Endothelial cell of umbilical vein (primary cell): ENCODE data around the gene ARHGEF7.

Experiments used
- CTCF ChIP-seq, 2 donors: IDR thresholded peaks; 1 replicate in 1 of 2; 2 replicates in 1 of 2; pipeline ENCODE4 v1.5.1; 2011; ENCODE audit warnings: low read length in 2 of 2, mild to moderate bottlenecking in 2 of 2, moderate library complexity in 2 of 2, control low read depth in 1 of 2, inconsistent platforms in 1 of 2, low read depth in 1 of 2; ENCODE audit not compliant: insufficient read depth in 1 of 2; ENCODE audit errors: extremely low read depth in 1 of 2
- EZH2 ChIP-seq: IDR thresholded peaks from 2 replicates; pipeline ENCODE4 v1.6.1; 2012; ENCODE audit warnings: borderline replicate concordance, low read depth, mild to moderate bottlenecking, moderate library complexity, low read length, inconsistent platforms; ENCODE audit not compliant: severe bottlenecking
- FOS ChIP-seq: IDR thresholded peaks from 2 replicates; pipeline ENCODE4 v1.6.1; 2011; ENCODE audit warnings: mild to moderate bottlenecking, low read length, moderate library complexity, borderline replicate concordance; ENCODE audit not compliant: insufficient read depth
- POLR2A ChIP-seq: IDR thresholded peaks from 2 replicates; pipeline ENCODE4 v1.6.1; 2012; ENCODE audit warnings: low read depth, mild to moderate bottlenecking, control low read depth, low read length
- POLR2AphosphoS5 ChIP-seq: IDR thresholded peaks from 2 replicates; pipeline ENCODE4 v1.6.1; 2012; ENCODE audit warnings: low read depth, mild to moderate bottlenecking, control low read depth, low read length, moderate library complexity; ENCODE audit not compliant: insufficient read depth

- TF ChIP-seq POLR2A = no peak
- no peak for TF ChIP-seq CTCF (IDR thresholded peaks at IDR 0.05; ENCODE audit: extremely low read depth in 1 of 2, insufficient read depth in 1 of 2, low read depth in 1 of 2, low read length in 2 of 2)
- TF ChIP-seq EZH2 = no peak
- TF ChIP-seq FOS = no peak
- no peak for TF ChIP-seq POLR2AphosphoS5
These were observed 6.9 kb downstream of the ARHGEF7 start for GRCh38 chr13:111122056-111122455.
